Globus pallidus (tissue), 1 donor: ENCODE data around the gene OLR1.
"Not testable (repeated sequence)": the region's sequence is repeated elsewhere in the genome, so short reads cannot be mapped to it uniquely, and the experiment has no call there.

Experiments
- DNase-seq: peaks from one replicate; pipeline ENCODE4 v3.0.0-alpha.2; 2015; ENCODE audit warnings: low spot score

Gene OLR1

GRCh38 chr12:10171973-10172728, at the start of gene OLR1:
OLR1 (minus strand) TSS chr12:10172132; CDS start chr12:10172077, 55 bp downstream.
- peak; percentile 46 for DNase-seq

- peak; percentile 70 for DNase-seq
Measured at GRCh38 chr12:10220398-10221077, 48.6 kb upstream of the OLR1 start.

- no peak for DNase-seq
Measured at GRCh38 chr12:10218021-10218420, 46.1 kb upstream of the OLR1 start.

- DNase-seq = not testable (repeated sequence)
Measured at GRCh38 chr12:10215946-10216345, 44.0 kb upstream of the OLR1 start.

GRCh38 chr12:10215436-10215835, 43.5 kb upstream of the OLR1 start:
- DNase-seq = no peak

- no peak for DNase-seq
Measured at GRCh38 chr12:10214895-10215267, 42.9 kb upstream of the OLR1 start.

GRCh38 chr12:10214136-10214894, 42.4 kb upstream of the OLR1 start:
- no peak for DNase-seq

- peak; percentile 69 for DNase-seq
Measured at GRCh38 chr12:10213168-10214135, 41.5 kb upstream of the OLR1 start.

GRCh38 chr12:10212739-10213131, 40.8 kb upstream of the OLR1 start, which contains the start of gene GABARAPL1:
GABARAPL1 (plus strand) TSS chr12:10212877; CDS start chr12:10213130, 253 bp downstream.
- DNase-seq = peak; percentile 88

- DNase-seq = peak; percentile 94
Measured at GRCh38 chr12:10211940-10212738, 40.2 kb upstream of the OLR1 start.

GRCh38 chr12:10211101-10211939, 39.4 kb upstream of the OLR1 start:
- no peak for DNase-seq

- no peak for DNase-seq
Measured at GRCh38 chr12:10210225-10210624, 38.3 kb upstream of the OLR1 start.

GRCh38 chr12:10207136-10207535, 35.2 kb upstream of the OLR1 start:
- no peak for DNase-seq

- no peak for DNase-seq
Measured at GRCh38 chr12:10205220-10205807, 33.4 kb upstream of the OLR1 start.

- not testable (repeated sequence) for DNase-seq
Measured at GRCh38 chr12:10204495-10204894, 32.6 kb upstream of the OLR1 start.

GRCh38 chr12:10197879-10198278, 25.9 kb upstream of the OLR1 start:
- no peak for DNase-seq

- DNase-seq = no peak
Measured at GRCh38 chr12:10196210-10196609, 24.3 kb upstream of the OLR1 start.

GRCh38 chr12:10194160-10194670, 22.3 kb upstream of the OLR1 start:
- DNase-seq = no peak

GRCh38 chr12:10191865-10192264, 19.9 kb upstream of the OLR1 start:
- DNase-seq = no peak
